Measurements from ENCODE around the gene YARS2. TPM values are rescaled to one million over a fixed set of nuclear protein-coding genes. Genes with fewer than 3 reads are reported as not detected.

The YARS2 gene
- polyA plus RNA-seq (25.6 and 26.5 TPM in 2 replicates), polyA minus RNA-seq (41.4 and 44.3 TPM in 2 replicates)

DNA sequence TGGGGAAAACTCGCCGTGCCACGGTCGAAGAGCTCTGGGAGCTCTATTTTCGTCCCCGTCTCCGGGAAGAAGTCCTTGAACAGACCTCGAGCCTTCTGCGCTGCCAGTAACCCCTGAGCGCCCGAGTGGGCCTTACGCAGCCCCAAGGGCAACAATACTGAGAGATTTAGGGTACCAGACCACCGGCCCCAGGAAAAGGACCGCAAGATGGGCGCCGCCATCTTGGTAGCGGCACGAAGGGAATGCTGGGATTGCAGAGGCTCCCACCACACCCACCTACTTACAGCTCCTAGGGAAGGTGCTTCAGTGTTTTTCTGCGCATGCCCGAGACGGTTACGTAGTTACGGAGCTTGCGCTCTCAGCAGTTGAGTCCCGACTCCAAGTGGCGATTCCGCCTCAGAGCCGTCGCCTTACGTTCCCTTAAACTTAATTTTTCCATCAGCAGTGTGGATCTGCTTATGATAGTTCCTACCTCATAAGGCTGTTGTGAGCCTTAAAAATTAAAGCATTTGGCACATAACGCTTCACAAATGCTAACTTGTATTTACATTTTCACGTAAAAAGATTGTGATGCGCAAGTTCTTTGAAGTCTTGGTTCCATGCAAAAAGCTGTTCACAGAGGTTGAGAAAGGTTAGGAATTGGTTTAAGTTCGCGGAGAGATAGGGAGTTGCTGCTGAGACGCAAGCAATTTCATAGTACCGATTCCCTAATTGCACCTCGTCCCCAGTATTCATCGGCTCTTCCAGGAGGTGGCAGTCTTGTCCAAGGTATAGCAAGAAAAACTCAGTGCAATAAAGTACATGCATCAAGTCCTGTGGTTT is at the start of gene YARS2:
Gene YARS2, minus strand, starts transcription at position 244 of the 822 bp plus-strand sequence. Its CDS starts 23 bp downstream, at position 221.
- TF ChIP-seq EZH2 (IDR thresholded peaks at IDR 0.05; ENCODE audit: borderline replicate concordance, insufficient read depth, low read length, poor library complexity, severe bottlenecking) (no peak), RAD21 (conservative IDR thresholded peaks at IDR 0.05) (peak; percentile 98), EP300 (conservative IDR thresholded peaks at IDR 0.05; ENCODE audit: poor library complexity, severe bottlenecking) (peak; percentile 41), MXI1 (conservative IDR thresholded peaks at IDR 0.05; ENCODE audit: poor library complexity, severe bottlenecking) (peak; percentile 88), TAF1 (IDR thresholded peaks at IDR 0.05; ENCODE audit: low read depth) (peak; percentile 85), POLR2AphosphoS5 (IDR thresholded peaks at IDR 0.05) (peak; percentile 78), SMC3 (conservative IDR thresholded peaks at IDR 0.05; ENCODE audit: poor library complexity) (peak; percentile 95)
- TF ChIP-seq, protein P1, sequence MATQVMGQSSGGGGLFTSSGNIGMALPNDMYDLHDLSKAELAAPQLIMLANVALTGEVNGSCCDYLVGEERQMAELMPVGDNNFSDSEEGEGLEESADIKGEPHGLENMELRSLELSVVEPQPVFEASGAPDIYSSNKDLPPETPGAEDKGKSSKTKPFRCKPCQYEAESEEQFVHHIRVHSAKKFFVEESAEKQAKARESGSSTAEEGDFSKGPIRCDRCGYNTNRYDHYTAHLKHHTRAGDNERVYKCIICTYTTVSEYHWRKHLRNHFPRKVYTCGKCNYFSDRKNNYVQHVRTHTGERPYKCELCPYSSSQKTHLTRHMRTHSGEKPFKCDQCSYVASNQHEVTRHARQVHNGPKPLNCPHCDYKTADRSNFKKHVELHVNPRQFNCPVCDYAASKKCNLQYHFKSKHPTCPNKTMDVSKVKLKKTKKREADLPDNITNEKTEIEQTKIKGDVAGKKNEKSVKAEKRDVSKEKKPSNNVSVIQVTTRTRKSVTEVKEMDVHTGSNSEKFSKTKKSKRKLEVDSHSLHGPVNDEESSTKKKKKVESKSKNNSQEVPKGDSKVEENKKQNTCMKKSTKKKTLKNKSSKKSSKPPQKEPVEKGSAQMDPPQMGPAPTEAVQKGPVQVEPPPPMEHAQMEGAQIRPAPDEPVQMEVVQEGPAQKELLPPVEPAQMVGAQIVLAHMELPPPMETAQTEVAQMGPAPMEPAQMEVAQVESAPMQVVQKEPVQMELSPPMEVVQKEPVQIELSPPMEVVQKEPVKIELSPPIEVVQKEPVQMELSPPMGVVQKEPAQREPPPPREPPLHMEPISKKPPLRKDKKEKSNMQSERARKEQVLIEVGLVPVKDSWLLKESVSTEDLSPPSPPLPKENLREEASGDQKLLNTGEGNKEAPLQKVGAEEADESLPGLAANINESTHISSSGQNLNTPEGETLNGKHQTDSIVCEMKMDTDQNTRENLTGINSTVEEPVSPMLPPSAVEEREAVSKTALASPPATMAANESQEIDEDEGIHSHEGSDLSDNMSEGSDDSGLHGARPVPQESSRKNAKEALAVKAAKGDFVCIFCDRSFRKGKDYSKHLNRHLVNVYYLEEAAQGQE (IDR thresholded peaks at IDR 0.05; ENCODE audit: borderline replicate concordance) = peak; percentile 83
- TF ChIP-seq, protein P2, sequence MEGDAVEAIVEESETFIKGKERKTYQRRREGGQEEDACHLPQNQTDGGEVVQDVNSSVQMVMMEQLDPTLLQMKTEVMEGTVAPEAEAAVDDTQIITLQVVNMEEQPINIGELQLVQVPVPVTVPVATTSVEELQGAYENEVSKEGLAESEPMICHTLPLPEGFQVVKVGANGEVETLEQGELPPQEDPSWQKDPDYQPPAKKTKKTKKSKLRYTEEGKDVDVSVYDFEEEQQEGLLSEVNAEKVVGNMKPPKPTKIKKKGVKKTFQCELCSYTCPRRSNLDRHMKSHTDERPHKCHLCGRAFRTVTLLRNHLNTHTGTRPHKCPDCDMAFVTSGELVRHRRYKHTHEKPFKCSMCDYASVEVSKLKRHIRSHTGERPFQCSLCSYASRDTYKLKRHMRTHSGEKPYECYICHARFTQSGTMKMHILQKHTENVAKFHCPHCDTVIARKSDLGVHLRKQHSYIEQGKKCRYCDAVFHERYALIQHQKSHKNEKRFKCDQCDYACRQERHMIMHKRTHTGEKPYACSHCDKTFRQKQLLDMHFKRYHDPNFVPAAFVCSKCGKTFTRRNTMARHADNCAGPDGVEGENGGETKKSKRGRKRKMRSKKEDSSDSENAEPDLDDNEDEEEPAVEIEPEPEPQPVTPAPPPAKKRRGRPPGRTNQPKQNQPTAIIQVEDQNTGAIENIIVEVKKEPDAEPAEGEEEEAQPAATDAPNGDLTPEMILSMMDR (IDR thresholded peaks at IDR 0.05; ENCODE audit: poor library complexity, severe bottlenecking) = peak; percentile 98
- no peaks in the 10 kb centered on the region for H4K20me1 ChIP-seq (ENCODE audit: insufficient read depth)
- no peaks in the 10 kb centered on the region for H3K9me2 ChIP-seq (ENCODE audit: insufficient read depth, low read length)
- H3K9me3 ChIP-seq (ENCODE audit: low read length) = no peaks in the 10 kb centered on the region
- H2AFZ ChIP-seq (ENCODE audit: low read depth, low read length) = peak within 1 kb of the TSS; percentile 94
- H3K4me2 ChIP-seq (ENCODE audit: low read length) = peak within 1 kb of the TSS; percentile 81
- H3K27ac ChIP-seq (ENCODE audit: low read length) = peak within 1 kb of the TSS; percentile 89
- H3K4me3 ChIP-seq (ENCODE audit: low read length) = peak within 1 kb of the TSS; percentile 88
- no peaks in the 10 kb centered on the region for H3K27me3 ChIP-seq (ENCODE audit: insufficient read depth, low read depth, low read length)
- H3K79me2 ChIP-seq (replicated peaks; ENCODE audit: insufficient read depth, low read length) = peaks cover 28% of the 10 kb centered on the region
- H3K36me3 ChIP-seq (ENCODE audit: insufficient read depth, low read length) = peaks cover 7% of the 10 kb centered on the region
- peak within 1 kb of the TSS; percentile 94 for H3K9ac ChIP-seq (ENCODE audit: low read length)
- no peaks in the 10 kb centered on the region for H3F3A ChIP-seq (ENCODE audit: insufficient read depth, low read length, poor library complexity, severe bottlenecking)

DNA sequence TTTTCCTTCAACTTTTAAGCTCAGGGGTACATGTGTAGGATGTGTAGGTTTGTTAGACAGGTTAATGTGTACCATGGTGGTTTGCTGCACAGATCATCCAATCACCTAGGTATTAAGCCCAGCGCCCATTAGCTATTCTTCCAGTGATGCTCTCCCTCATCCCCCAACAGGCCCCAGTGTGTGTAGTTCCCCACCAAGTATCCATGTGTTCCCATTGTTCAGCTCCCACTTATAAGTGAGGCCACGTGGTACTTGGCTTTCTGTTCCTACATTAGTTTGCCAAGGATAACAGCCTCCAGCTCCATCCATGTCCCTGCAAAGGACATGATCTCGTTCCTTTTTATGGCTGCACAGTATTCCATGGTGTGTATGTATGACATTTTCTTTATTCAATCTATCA is 48.6 kb upstream of the YARS2 start:
- Histone ChIP-seq H3K27me3 (ENCODE audit: insufficient read depth, low read depth, low read length) (no peaks in the 10 kb centered on the region), H3K27ac (ENCODE audit: low read length) (no peak overlapping the region), H3K79me2 (replicated peaks; ENCODE audit: insufficient read depth, low read length) (no peaks in the 10 kb centered on the region), H3K9me2 (ENCODE audit: insufficient read depth, low read length) (no peaks in the 10 kb centered on the region), H3K36me3 (ENCODE audit: insufficient read depth, low read length) (no peaks in the 10 kb centered on the region), H3K9me3 (ENCODE audit: low read length) (no peaks in the 10 kb centered on the region), H3K4me2 (ENCODE audit: low read length) (no peak overlapping the region), H3K4me3 (ENCODE audit: low read length) (no peak overlapping the region), H2AFZ (ENCODE audit: low read depth, low read length) (no peak overlapping the region), H4K20me1 (ENCODE audit: insufficient read depth) (no peaks in the 10 kb centered on the region), H3F3A (ENCODE audit: insufficient read depth, low read length, poor library complexity, severe bottlenecking) (no peaks in the 10 kb centered on the region), H3K9ac (ENCODE audit: low read length) (no peak overlapping the region)
- TF ChIP-seq MXI1 (conservative IDR thresholded peaks at IDR 0.05; ENCODE audit: poor library complexity, severe bottlenecking) = no peak
- no peak for TF ChIP-seq RAD21 (conservative IDR thresholded peaks at IDR 0.05)
- TF ChIP-seq, protein P1 (IDR thresholded peaks at IDR 0.05; ENCODE audit: borderline replicate concordance) = no peak
- TF ChIP-seq EZH2 (IDR thresholded peaks at IDR 0.05; ENCODE audit: borderline replicate concordance, insufficient read depth, low read length, poor library complexity, severe bottlenecking) = no peak
- no peak for TF ChIP-seq SMC3 (conservative IDR thresholded peaks at IDR 0.05; ENCODE audit: poor library complexity)
- TF ChIP-seq, protein P2 (IDR thresholded peaks at IDR 0.05; ENCODE audit: poor library complexity, severe bottlenecking) = no peak
- TF ChIP-seq TAF1 (IDR thresholded peaks at IDR 0.05; ENCODE audit: low read depth) = no peak
- TF ChIP-seq EP300 (conservative IDR thresholded peaks at IDR 0.05; ENCODE audit: poor library complexity, severe bottlenecking) = no peak
- TF ChIP-seq POLR2AphosphoS5 (IDR thresholded peaks at IDR 0.05) = no peak
